Hepatocyte (in vitro differentiated cells): Measurements from ENCODE around the gene CLEC14A. TPM values are rescaled to one million over a fixed set of nuclear protein-coding genes. Genes with fewer than 3 reads are reported as not detected.

ENCODE experiments used
- DNase-seq: peaks from one replicate; pipeline ENCODE4 v3.0.0-alpha.2; 2016; ENCODE audit warnings: low spot score
- H2AFZ ChIP-seq: fragments of 200-600 bp; sonication (generic); 2 replicates; pipeline ENCODE4 v1.6.0; 2016; ENCODE audit warnings: antibody characterized with exemption, mild to moderate bottlenecking
- H3K27ac ChIP-seq: fragments of 200-600 bp; sonication (generic); 2 replicates; pipeline ENCODE4 v1.5.1; 2016; ENCODE audit warnings: mild to moderate bottlenecking
- H3K27me3 ChIP-seq: fragments of 200-600 bp; sonication (generic); 2 replicates; pipeline ENCODE4 v1.6.1; 2016
- H3K36me3 ChIP-seq: fragments of 200-600 bp; sonication (generic); replicated peaks from 2 replicates; pipeline ENCODE4 v1.5.1; 2016; ENCODE audit warnings: low read depth; ENCODE audit not compliant: insufficient read depth
- H3K4me1 ChIP-seq: fragments of 200-600 bp; sonication (generic); 2 replicates; pipeline ENCODE4 v1.5.1; 2016; ENCODE audit warnings: mild to moderate bottlenecking, moderate library complexity; ENCODE audit not compliant: insufficient read depth
- H3K4me2 ChIP-seq: fragments of 200-600 bp; sonication (generic); 2 replicates; pipeline ENCODE4 v1.6.0; 2016
- H3K4me3 ChIP-seq: fragments of 200-600 bp; sonication (generic); 2 replicates; pipeline ENCODE4 v1.5.1; 2016; ENCODE audit warnings: mild to moderate bottlenecking
- H3K79me2 ChIP-seq: fragments of 200-600 bp; sonication (generic); 2 replicates; pipeline ENCODE4 v1.6.0; 2017; ENCODE audit warnings: mild to moderate bottlenecking
- H3K9me2 ChIP-seq: fragments of 200-600 bp; sonication (generic); replicated peaks from 2 replicates; pipeline ENCODE4 v1.6.0; 2017; ENCODE audit warnings: mild to moderate bottlenecking; ENCODE audit not compliant: insufficient read depth
- H3K9me3 ChIP-seq: fragments of 200-600 bp; sonication (generic); 2 replicates; pipeline ENCODE4 v1.5.1; 2016; ENCODE audit warnings: low read depth, mild to moderate bottlenecking
- H4K20me1 ChIP-seq: fragments of 200-600 bp; sonication (generic); 2 replicates; pipeline ENCODE4 v1.6.0; 2016; ENCODE audit warnings: mild to moderate bottlenecking; ENCODE audit not compliant: insufficient read depth, poor library complexity, severe bottlenecking
- EZH2 ChIP-seq: fragments of 200-600 bp; sonication (generic); IDR thresholded peaks from 2 replicates; pipeline ENCODE4 v1.6.1; 2016; ENCODE audit warnings: antibody characterized with exemption, mild to moderate bottlenecking, borderline replicate concordance
- polyA plus RNA-seq: library from polyadenylated mRNA; unstranded; fragments of >200 nt; fragmentation: Nextera tagmentation; extraction: Ambion mirVana; gene quantifications from 2 replicates; pipeline ENCODE4 v1.2.1, GENCODE V29; 2016
- total RNA-seq: library from RNA; depleted of rRNA; stranded (reverse); fragments of >200 nt; gene quantifications from 2 replicates; pipeline ENCODE4 v1.2.3, GENCODE V29; 2014

CLEC14A gene
- total and polyA plus RNA-seq, 2 experiments from 2014 or later, result 1.9 to 2.3 TPM

GRCh38 chr14:38204719-38205115 lies 51.2 kb downstream of the CLEC14A start:
- no peak overlapping the region for H2AFZ ChIP-seq
- no peaks in the 10 kb centered on the region for H3K9me2 ChIP-seq
- peaks cover 19% of the 10 kb centered on the region for H3K27me3 ChIP-seq

More at GRCh38 chr14:38204719-38205115, 51.2 kb downstream of the CLEC14A start:
- no peak overlapping the region for H3K4me2 ChIP-seq
- no peaks in the 10 kb centered on the region for H3K36me3 ChIP-seq
- H3K27ac ChIP-seq, result no peak overlapping the region
- H4K20me1 ChIP-seq, result no peaks in the 10 kb centered on the region
- DNase-seq, result no peak
- no peaks in the 10 kb centered on the region for H3K9me3 ChIP-seq
- no peak for TF ChIP-seq EZH2
- H3K4me3 ChIP-seq, result no peak overlapping the region
- H3K4me1 ChIP-seq, result peaks cover 15% of the 10 kb centered on the region
- H3K79me2 ChIP-seq, result no peaks in the 10 kb centered on the region

Other genes starting within 250 kb of the CLEC14A start
- gene SSTR1, start 48.2 kb downstream of the CLEC14A start, total RNA-seq, result 6.0 and 7.3 TPM in 2 replicates
- 2.8 and 7.1 TPM in 2 replicates for gene SSTR1, start 48.2 kb downstream of the CLEC14A start, polyA plus RNA-seq